GM11168 (cell line): ENCODE measurements around the gene SLC46A1.
"Not testable (repeated sequence)": the region's sequence is repeated elsewhere in the genome, so short reads cannot be mapped to it uniquely, and the experiment has no call there.

Experiments used
- in situ Hi-C: fragments of 300-500 bp; cut with MboI; formaldehyde crosslinking; loops from one replicate; pipeline ENCODE4 v1.12.0; 2022; ENCODE audit warnings: low sequenced_read_pairs; ENCODE audit not compliant: unreplicated experiment

The SLC46A1 gene

DNA sequence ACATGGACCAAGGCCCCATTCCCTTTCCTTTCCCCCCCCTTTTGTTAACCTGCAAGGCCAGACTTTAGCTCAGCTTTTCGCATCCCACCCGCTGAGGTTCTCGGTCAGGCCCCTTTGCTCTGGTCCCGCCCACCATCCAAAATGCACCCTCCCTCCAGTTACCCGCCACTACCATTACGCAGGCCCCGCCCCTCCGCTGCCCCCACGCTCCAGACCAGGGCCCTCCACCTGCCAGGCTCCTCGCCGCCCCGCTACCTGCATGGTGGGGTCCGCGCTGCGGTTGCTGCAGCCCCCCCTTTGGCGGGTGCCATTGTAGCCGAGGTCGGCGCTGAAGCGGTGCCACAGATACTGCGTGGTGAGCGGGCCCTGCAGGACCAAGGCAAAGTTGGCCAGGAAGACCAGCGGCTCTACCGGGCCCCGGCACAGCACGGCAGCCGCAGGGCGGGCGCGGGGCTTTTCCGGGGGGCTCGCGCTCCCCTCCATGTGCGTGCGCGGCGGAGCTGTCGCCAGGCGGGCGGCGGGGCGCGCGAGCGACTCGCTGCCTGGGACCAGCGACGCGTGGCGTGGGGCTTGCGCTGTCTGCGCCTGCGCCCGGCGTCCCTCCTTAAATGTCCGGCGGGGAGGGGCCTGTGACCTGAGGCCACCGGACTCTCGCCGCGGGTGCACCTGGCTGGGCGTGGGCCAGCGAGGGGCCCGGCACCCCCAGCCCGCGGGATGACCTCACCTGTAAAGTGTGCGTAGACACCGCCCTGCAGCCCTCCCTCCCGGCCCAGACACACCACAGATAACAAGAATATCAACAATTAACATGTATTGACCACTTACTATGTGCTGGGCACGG is at the start of gene SLC46A1:
Gene SLC46A1, minus strand, starts transcription at position 581 of the 841 bp plus-strand sequence. Its CDS starts 98 bp downstream, at position 483.
- in situ Hi-C loops = no loop called here

- in situ Hi-C loops = no loop called here
Observed at GRCh38 chr17:28449859-28450258, 43.8 kb upstream of the SLC46A1 start.

DNA sequence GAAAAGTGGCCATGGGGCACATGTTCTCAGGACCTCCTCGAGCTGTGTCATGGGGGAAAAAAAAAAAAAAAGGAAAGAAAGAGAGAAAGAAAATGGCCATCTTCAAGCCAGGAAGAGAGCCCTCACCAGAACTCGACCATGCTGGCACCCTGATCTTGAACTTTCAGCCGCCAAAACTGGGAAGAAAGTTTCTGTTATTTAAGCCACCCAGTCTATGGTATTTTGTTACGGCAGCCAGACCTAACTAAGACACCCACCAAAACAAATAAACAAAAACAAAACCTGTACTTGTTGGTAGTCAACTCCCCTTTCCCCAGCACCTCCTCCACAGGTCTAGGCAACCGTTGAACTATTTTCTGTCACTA is 41.4 kb upstream of the SLC46A1 start:
- in situ Hi-C loops = no loop called here

DNA sequence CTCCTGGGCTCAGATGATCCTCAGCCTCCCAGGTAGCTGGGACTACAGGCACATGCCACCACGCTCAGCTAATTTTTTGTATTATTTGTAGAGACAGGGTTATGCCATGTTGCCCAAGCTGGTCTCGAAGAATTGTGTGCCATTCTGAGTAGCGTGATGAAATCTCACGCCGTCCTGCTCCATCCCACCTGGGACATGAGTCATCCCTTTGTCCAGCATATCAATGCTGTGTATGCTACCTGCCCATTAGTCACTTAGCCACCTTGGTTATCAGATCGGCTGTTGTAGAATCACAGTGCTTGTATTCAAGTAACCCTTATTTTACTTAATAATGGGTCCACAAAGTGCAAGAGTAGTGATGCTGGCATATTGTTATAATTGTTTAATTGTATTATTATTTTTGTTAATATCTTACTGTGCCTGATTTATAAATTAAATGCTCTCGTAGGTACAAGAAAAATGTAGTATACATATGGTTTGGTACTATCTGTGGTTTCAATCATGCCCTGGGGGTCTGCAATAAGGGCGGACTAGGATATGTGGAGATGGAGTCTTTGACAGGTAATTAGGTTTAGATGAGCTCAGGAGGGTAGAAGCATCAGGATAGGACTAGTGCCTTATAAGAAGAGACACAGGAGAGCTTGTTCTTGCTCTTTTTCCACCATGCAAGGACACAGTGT is 40.8 kb upstream of the SLC46A1 start:
- in situ Hi-C loops = no loop called here

GRCh38 chr17:28443901-28444638 is 38.1 kb upstream of the SLC46A1 start:
- in situ Hi-C loops = no loop called here

GRCh38 chr17:28434326-28434725 is 28.3 kb upstream of the SLC46A1 start:
- in situ Hi-C loops = not testable (repeated sequence)

DNA sequence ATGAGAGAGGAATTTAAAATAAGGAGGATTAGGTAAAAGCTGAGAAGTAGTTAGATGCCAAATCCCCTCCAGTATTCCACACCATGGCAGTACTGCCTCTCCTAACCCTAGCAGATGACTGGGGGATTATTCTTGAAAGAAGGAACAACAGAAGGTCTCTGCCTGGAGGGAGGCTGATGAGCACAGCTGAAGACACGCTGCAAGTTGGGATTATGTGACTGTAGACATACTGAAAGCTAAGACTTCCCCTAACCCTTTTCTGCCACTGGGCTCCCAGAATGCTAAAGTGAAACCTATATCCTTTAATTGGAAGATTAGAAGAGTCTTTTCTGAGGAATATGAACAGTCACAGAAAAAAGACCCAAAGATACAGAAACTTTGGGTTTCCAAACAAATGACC is 27.7 kb upstream of the SLC46A1 start:
- in situ Hi-C loops = no loop called here

DNA sequence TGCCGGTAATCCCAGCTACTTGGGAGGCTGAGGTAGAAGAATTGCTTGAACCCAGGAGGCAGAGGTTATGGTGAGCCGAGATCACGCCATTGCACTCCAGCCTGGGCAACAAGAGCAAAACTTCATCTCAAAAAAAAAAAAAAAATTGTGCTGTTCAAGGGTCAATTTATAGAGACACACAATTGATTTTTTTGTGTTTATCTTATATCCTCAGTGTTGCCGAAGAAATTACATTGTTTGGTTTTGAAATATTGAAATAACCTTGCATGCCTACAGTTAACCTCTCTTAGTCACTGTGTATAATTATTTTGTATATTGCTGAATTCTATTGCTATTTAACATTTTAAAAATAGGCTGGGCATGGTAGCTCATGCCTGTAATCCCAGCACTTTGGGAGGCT is 22.0 kb upstream of the SLC46A1 start:
- in situ Hi-C loops = not testable (repeated sequence)

GRCh38 chr17:28427371-28427770 is 21.4 kb upstream of the SLC46A1 start:
- in situ Hi-C loops = no loop called here

GRCh38 chr17:28426081-28426519 is 20.1 kb upstream of the SLC46A1 start:
- in situ Hi-C loops = no loop called here

GRCh38 chr17:28425206-28425605 is 19.2 kb upstream of the SLC46A1 start:
- in situ Hi-C loops = no loop called here

DNA sequence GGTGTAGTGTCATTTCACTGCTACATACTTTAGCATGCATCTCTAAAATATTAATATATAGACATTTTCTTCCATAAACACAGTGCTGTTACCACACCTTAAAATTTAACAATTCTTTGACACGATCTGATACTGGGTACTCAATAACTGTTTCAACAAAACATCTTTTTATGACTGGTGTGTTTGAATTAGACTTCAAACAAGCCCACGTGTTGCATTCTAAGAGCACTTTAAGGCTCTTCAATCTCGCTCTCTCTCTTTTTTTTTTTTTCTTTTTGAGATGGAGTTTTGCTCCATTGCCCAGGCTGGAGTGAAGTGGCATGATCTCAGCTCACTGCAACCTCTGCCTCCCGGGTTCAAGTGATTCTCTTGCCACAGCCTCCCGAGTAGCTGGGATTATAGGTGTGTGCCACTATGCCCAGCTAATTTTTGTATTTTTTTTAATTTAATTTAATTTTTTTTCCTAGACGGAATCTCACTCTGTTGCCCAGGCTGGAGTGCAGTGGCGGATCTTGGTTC is 15.8 kb upstream of the SLC46A1 start:
- in situ Hi-C loops = no loop called here

- in situ Hi-C loops = loop anchor here (5.0 kb wide), 1 partner anchor 35 kb away; no protein-coding TSS in a partner anchor
Observed at GRCh38 chr17:28416703-28417311, 10.8 kb upstream of the SLC46A1 start.

GRCh38 chr17:28415886-28416285 is 9.9 kb upstream of the SLC46A1 start:
- in situ Hi-C loops = loop anchor here (5.0 kb wide), 1 partner anchor 34 kb away; no protein-coding TSS in a partner anchor

- in situ Hi-C loops = no loop called here
Observed at GRCh38 chr17:28413804-28414203, 7.8 kb upstream of the SLC46A1 start.

GRCh38 chr17:28412099-28412498 is 6.1 kb upstream of the SLC46A1 start:
- in situ Hi-C loops = no loop called here

- in situ Hi-C loops = no loop called here
Observed at GRCh38 chr17:28407974-28408306, 1.9 kb upstream of the SLC46A1 start.

GRCh38 chr17:28407130-28407973 is 1.3 kb upstream of the SLC46A1 start:
- in situ Hi-C loops = no loop called here

GRCh38 chr17:28406473-28406814 is 432 bp upstream of the SLC46A1 start:
- in situ Hi-C loops = no loop called here
